Progenitor cell of endocrine pancreas (in vitro differentiated cells): Measurements from ENCODE around the gene MAP3K21. TPM values are rescaled to one million over a fixed set of nuclear protein-coding genes. Genes with fewer than 3 reads are reported as not detected.

Source experiments
- DNase-seq: peaks from one replicate; pipeline ENCODE4 v3.0.0; 2021; ENCODE audit warnings: low spot score; ENCODE audit not compliant: unreplicated experiment
- H3K27ac Mint-ChIP-seq: 2 replicates; pipeline ENCODE4 v1.8.0; 2021; ENCODE audit warnings: mild to moderate bottlenecking, moderate library complexity, mixed read lengths
- H3K27me3 Mint-ChIP-seq: 2 replicates; pipeline ENCODE4 v1.8.0; 2021; ENCODE audit warnings: mixed read lengths
- H3K36me3 Mint-ChIP-seq: 2 replicates; pipeline ENCODE4 v1.8.0; 2022; ENCODE audit warnings: mixed read lengths; ENCODE audit not compliant: insufficient read depth
- H3K4me1 Mint-ChIP-seq: 2 replicates; pipeline ENCODE4 v1.8.0; 2021; ENCODE audit warnings: low read depth, mixed read lengths
- H3K4me3 Mint-ChIP-seq: 2 replicates; pipeline ENCODE4 v1.8.0; 2021; ENCODE audit warnings: low read depth, mild to moderate bottlenecking, moderate library complexity, mixed read lengths
- H3K9me3 Mint-ChIP-seq: 2 replicates; pipeline ENCODE4 v1.8.0; 2021; ENCODE audit warnings: low read depth, mixed read lengths
- CTCF ChIP-seq: fragments of 200-600 bp; sonication (generic); IDR thresholded peaks from one replicate; pipeline ENCODE4 v1.5.0; 2021; ENCODE audit warnings: antibody characterized with exemption, mild to moderate bottlenecking; ENCODE audit not compliant: unreplicated experiment
- total RNA-seq: library from RNA; stranded (reverse); gene quantifications from 2 replicates; pipeline ENCODE4 v1.2.1, GENCODE V29; 2021

Gene MAP3K21
- total RNA-seq, 1 donor from 2014 or later = 13.1 TPM

- Mint-ChIP-seq H3K27me3 (peaks cover 6% of the 10 kb centered on the region), H3K36me3 (peaks cover 3% of the 10 kb centered on the region), H3K4me3 (no peak overlapping the region), H3K27ac (peak overlapping the region; percentile 21), H3K9me3 (peaks cover 7% of the 10 kb centered on the region), H3K4me1 (peaks cover 19% of the 10 kb centered on the region)
- no peak for DNase-seq
- TF ChIP-seq CTCF = no peak
Measured at GRCh38 chr1:233340966-233341516, 13.5 kb downstream of the MAP3K21 start.

- Mint-ChIP-seq H3K27me3 (peaks cover 6% of the 10 kb centered on the region), H3K4me1 (peaks cover 19% of the 10 kb centered on the region)
Measured at GRCh38 chr1:233342086-233342485, 14.6 kb downstream of the MAP3K21 start.

GRCh38 chr1:233343262-233343661 lies 15.7 kb downstream of the MAP3K21 start:
- H3K36me3 Mint-ChIP-seq = peaks cover 7% of the 10 kb centered on the region
- H3K9me3 Mint-ChIP-seq = peaks cover 7% of the 10 kb centered on the region
- H3K27me3 Mint-ChIP-seq = peaks cover 5% of the 10 kb centered on the region
- no peak for DNase-seq
- H3K4me1 Mint-ChIP-seq = peaks cover 19% of the 10 kb centered on the region
- H3K27ac Mint-ChIP-seq = no peak overlapping the region
- TF ChIP-seq CTCF = no peak
- no peak overlapping the region for H3K4me3 Mint-ChIP-seq

More at GRCh38 chr1:233342086-233342485, 14.6 kb downstream of the MAP3K21 start:
- Mint-ChIP-seq H3K36me3 (peaks cover 7% of the 10 kb centered on the region), H3K4me3 (no peak overlapping the region), H3K9me3 (peaks cover 7% of the 10 kb centered on the region), H3K27ac (no peak overlapping the region)
- TF ChIP-seq CTCF = no peak
- no peak for DNase-seq

GRCh38 chr1:233347338-233347737 lies 19.8 kb downstream of the MAP3K21 start:
- Mint-ChIP-seq H3K4me3 (no peak overlapping the region), H3K36me3 (peaks cover 10% of the 10 kb centered on the region), H3K4me1 (no peaks in the 10 kb centered on the region), H3K9me3 (peaks cover 7% of the 10 kb centered on the region), H3K27me3 (no peaks in the 10 kb centered on the region), H3K27ac (no peak overlapping the region)
- no peak for DNase-seq
- no peak for TF ChIP-seq CTCF

- Mint-ChIP-seq H3K9me3 (peaks cover 3% of the 10 kb centered on the region), H3K4me1 (no peaks in the 10 kb centered on the region), H3K36me3 (peaks cover 13% of the 10 kb centered on the region), H3K27me3 (no peaks in the 10 kb centered on the region), H3K27ac (no peak overlapping the region), H3K4me3 (no peak overlapping the region)
- no peak for TF ChIP-seq CTCF
- no peak for DNase-seq
Measured at GRCh38 chr1:233349137-233349536, 21.6 kb downstream of the MAP3K21 start.
